ENCODE measurements around the gene PROB1. TPM values are rescaled to one million over a fixed set of nuclear protein-coding genes. Genes with fewer than 3 reads are reported as not detected.

PROB1 gene, protein sequence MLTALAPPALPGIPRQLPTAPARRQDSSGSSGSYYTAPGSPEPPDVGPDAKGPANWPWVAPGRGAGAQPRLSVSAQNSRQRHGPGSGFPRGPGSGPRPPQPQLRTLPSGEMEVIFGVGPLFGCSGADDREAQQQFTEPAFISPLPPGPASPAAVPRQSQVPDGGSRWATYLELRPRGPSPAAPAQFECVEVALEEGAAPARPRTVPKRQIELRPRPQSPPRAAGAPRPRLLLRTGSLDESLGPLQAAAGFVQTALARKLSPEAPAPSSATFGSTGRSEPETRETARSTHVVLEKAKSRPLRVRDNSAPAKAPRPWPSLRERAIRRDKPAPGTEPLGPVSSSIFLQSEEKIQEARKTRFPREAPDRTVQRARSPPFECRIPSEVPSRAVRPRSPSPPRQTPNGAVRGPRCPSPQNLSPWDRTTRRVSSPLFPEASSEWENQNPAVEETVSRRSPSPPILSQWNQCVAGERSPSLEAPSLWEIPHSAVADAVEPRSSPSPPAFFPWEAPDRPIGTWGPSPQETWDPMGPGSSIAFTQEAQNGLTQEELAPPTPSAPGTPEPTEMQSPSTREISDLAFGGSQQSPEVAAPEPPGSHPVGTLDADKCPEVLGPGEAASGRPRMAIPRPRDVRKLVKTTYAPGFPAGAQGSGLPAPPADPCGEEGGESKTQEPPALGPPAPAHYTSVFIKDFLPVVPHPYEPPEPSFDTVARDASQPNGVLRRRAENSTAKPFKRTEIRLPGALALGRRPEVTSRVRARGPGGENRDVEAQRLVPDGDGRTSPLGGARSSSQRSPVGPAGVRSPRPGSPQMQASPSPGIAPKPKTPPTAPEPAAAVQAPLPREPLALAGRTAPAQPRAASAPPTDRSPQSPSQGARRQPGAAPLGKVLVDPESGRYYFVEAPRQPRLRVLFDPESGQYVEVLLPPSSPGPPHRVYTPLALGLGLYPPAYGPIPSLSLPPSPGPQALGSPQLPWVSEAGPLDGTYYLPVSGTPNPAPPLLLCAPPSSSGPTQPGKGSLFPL
- total RNA-seq: 1.9 and 2.4 TPM in 2 replicates

DNA sequence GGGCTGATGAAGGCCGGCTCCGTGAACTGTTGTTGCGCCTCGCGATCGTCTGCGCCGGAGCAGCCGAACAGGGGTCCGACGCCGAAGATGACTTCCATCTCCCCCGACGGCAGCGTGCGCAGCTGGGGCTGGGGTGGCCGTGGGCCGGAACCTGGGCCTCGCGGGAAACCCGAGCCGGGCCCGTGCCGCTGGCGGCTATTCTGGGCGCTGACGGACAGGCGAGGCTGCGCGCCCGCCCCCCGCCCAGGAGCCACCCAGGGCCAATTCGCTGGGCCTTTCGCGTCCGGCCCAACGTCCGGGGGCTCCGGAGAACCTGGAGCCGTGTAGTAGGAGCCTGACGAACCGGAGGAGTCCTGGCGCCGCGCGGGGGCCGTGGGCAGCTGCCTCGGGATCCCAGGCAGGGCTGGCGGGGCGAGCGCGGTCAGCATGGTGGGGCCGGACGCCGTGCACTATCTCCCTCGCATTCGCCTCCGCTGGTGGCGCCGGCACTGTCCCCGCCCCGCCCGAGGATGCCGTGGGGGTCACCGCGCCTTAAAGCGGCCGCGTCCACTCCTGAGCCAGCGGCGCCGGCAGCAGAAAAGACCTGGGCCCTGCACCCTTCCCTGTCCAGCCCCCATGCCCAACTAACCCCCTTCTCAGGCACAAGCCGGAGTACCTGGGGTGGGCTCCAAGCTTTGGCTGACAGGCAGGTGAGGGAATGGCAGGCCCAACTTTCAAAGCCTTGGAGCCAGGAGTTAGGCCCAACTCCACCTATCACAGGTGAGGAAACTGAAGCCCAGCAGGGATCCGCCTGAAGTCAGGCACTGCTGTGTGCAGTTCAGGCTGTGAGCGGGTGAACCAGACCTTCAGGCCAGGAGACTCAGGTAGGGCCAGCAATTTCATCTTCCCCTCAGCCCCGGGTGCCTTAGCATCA, at the start of gene PROB1:
TSS of gene PROB1 (minus strand) at position 451 of the 913 bp plus-strand sequence. CDS start at position 428, 23 bp downstream.

DNA sequence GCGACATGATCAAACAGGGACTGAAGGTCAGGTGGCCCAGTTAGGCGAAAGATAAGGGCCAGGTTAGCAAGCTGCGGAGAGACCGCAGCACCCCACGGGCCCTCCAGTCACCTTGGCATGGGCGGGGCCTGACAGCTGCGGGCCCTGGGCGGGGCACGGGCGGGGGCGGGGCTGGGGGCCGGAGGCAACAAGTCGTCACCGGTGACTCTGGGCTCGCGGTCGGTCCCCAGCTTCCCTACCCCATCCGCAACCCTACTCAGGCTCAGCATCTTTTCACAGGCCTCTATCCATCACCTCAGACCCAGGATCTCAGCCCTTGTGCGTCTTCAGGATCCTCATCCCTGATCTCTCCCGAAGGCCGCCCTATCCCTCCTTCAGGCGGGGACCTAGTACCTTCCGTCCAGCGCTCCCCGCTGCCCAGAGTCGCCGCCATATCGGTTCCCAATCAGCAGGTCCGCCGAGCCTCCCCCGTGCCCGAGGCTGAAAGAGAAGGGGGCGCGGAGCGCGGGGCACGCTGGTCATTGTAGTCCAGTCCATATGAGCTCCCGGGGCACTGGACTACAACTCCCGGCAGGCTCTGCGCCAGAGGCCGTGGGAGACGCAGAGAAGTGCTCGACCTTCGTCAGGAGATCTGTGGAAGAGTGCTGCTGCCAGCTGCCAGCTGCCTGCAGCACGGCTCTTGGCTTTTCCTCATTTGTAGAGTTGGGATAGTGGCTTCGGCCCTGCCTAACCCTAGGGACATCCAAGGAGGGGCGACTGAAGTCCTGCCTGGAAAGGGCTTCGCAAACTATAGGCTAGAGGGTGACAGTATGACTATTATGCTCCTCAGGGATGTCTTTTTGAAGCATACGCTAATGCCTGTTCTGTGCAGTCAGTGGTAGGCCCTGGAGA, 44.4 kb upstream of the PROB1 start, which contains the start of gene DNAJC18:
TSS of gene DNAJC18 (minus strand) at position 513 of the 891 bp plus-strand sequence. CDS start at position 433, 80 bp downstream.

DNA sequence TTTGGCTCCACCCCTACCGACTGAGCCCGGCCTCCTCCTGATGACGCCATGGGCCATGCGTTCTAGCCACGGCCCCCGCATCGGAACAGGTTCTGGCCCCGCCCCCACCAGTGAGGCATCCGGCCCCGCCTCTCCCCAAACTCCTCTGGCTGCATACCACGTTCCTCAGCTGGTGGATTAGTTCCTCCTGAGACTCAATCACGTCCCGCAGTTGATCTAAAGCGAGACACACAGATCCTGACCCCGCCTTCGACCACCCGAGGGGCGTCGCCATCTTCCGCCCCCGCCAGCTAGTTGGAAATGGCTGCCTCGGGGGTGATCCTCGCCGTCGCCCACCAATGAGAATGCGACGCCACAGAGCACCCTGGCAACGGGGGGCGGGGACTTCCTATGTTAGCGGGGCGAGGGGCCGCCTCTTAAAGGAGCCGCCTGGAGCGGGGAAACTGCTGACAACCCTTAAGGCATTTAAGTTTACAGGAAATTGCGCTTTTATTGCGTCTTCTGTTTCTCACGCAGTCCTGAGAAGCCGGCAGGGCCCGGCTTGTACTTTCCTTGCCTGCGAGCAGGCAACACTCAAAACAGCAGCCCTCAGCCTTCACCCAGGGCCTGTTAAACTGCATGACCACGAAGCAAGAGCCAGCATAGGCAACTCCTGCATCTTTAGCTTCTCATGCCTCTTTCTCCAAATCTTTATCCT, 9.0 kb upstream of the PROB1 start, which contains the start of gene SPATA24:
TSS of gene SPATA24 (minus strand) at position 303 of the 697 bp plus-strand sequence. CDS start at position 274, 29 bp downstream.

DNA sequence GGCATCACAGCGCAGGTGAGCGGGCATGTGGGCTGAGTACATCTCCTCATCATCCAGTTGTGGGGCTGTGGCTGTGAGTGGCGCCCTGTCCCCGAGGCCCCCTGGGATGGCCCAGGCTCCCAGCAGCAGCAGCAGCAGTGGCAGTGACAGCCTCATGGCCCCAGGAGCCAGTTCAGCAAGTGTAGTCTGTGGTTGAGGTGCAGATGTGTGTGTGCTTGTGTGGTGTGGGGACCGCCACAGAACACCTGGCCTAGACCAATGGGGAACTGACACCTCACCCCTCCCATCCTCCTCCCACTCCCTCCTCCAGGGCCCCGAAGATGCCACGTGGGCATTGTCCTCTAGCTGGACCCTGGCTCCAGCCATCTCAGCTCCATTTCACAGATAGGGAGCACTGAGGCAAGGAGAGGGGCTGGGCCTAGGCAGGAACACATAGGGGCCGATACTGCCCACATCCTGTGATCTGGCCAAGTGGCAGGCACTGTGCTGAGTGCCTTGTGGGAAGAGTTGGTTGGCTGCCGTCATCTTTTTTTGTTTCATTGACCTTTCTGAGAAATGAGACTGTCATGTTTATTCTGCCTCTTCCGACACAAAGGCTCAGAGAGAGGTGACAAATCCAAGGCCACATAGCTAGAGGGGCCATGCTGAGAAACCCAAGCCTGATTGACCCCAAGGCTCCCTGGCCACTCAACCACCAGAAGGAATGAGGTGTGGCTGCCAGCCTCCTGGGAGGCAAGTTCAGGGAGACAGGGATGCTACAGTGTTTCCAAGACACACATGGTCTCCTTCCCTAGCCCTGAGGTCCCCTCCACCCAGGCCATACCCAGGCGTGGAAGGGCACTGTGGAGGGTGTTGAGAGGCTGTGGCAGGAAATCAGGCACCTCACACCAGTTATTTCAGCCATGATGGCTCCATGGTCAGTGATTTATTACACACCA, 4.9 kb downstream of the PROB1 start, which contains the start of gene MZB1:
TSS of gene MZB1 (minus strand) at position 213 of the 938 bp plus-strand sequence. CDS start at position 156, 57 bp downstream.

DNA sequence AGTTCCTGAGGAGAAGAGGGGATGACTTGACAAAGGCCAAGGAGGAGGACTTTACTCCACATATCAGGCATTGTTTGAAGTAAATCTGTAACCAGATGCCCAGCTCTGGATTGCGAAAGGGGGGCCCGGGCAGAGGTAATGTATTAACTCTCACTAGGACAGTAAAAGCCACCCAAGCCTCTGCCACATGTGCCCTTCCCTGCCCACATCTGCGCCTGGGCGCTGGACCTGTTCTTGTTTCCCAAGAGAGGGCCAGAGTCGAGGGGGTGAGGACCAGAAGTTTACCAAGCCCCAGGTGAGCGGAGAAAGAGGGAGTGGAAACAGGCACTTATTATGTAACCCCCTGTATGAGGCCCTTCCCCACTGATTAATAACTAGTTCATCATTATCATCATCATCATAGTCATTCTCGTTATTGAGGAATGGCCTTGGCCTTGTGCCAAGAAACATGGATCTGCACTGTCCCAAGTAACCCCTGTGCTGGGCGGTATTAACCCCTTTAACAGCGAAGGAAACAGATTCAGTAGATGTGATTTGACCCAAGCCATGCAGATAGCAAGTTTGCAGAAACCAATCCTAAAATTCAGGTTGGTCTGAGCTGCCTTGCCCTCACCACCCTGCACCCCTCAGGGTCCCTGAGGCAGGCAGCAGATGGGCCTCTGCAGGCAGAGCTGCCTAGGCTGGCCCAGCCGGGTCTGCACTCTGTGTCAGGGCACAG, 11.5 kb downstream of the PROB1 start, which contains the start of gene SLC23A1:
TSS of gene SLC23A1 (minus strand) at position 23 of the 718 bp plus-strand sequence. CDS start 44 bp downstream, outside the sequence.

DNA sequence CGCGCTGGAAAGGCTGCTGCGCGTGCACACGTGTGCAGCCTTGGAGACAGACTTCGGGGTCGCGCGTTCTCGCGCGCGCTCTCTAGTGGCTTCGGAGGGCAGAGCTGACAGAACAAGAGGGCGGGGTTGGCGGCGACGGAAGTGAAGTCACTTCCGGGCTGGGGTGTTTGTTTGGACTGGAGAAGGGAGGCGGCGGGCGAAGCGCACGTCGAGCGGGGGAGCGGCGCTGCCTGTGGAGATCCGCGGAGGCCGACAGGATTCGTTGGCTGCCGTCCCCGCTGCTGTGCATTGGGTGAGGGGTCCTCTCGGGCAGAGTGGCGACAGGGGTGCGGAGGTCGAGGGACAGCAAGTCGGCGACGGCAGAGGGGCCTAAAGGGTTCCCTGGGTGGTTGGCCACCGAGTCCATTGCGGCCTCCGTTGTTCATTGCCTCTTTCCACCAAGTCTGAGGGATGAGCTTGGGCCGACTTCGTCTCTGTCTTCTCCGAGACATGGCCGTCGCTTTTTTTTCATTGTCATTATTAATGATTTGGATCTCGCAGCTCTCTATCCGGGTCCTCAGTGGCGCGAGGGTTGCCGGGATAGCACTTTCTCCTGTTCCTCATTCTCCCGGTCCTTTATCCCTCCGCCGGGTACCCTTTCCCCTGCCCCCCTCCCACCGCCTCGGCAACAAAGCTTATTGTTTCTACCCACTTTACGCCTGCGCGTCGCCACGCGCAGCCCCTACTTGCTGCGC, 53.0 kb downstream of the PROB1 start, which contains the start of gene PAIP2:
TSS of gene PAIP2 (plus strand) at position 166 of the 734 bp plus-strand sequence. CDS start 21,931 bp downstream, outside the sequence.

Other genes with a start within 250 kb of the PROB1 start
- 40.7 and 43.4 TPM in 2 replicates for gene SIL1, start 196.7 kb downstream of the PROB1 start, total RNA-seq
- 200 and 201 TPM in 2 replicates for gene MATR3, start 101.4 kb downstream of the PROB1 start, total RNA-seq
- 42.4 and 49.8 TPM in 2 replicates for gene PAIP2, start 53.2 kb downstream of the PROB1 start, total RNA-seq
- gene SLC23A1, start 11.8 kb downstream of the PROB1 start, total RNA-seq: not detected in 2 replicates
- 0.16 TPM in 1 of 2 replicates, not detected in the other for gene MZB1, start 5.2 kb downstream of the PROB1 start, total RNA-seq
- 1.6 and 7.2 TPM in 2 replicates for gene SPATA24, start 9.0 kb upstream of the PROB1 start, total RNA-seq
- 8.3 and 8.6 TPM in 2 replicates for gene DNAJC18, start 44.4 kb upstream of the PROB1 start, total RNA-seq
- 1.8 TPM in 1 of 2 replicates, not detected in the other for gene ECSCR, start 67.6 kb upstream of the PROB1 start, total RNA-seq
- gene SMIM33, start 75.9 kb upstream of the PROB1 start, total RNA-seq: not detected in 2 replicates
- 62.4 and 64.1 TPM in 2 replicates for gene STING1, start 87.7 kb upstream of the PROB1 start, total RNA-seq
- 41.4 and 45.8 TPM in 2 replicates for gene UBE2D2, start 166.2 kb upstream of the PROB1 start, total RNA-seq

All from hair follicle dermal papilla cell (primary cell).